HepG2 (cell line): ENCODE results near the gene HMG20B. TPM values are rescaled to one million over a fixed set of nuclear protein-coding genes. Genes with fewer than 3 reads are reported as not detected.

Experiments
- ATF7 ChIP-seq, 2 experiments: fragments of 450-650 bp in 1 of 2; sonication (generic) in 1 of 2; formaldehyde crosslinking in 1 of 2; IDR thresholded peaks; 2 replicates each; pipeline versions ENCODE4 v1.4.0 to v1.6.1; 2016 to 2020; ENCODE audit warnings: antibody characterized with exemption in 1 of 2, mild to moderate bottlenecking in 1 of 2, missing genetic modification reagents in 1 of 2
- IKZF1 ChIP-seq: fragments of 450-650 bp; IDR thresholded peaks from 2 replicates; pipeline ENCODE4 v1.7.1; 2016
- JUN ChIP-seq: sonication (generic); formaldehyde crosslinking; IDR thresholded peaks from 2 replicates; pipeline ENCODE4 v1.4.0; 2020; ENCODE audit warnings: mild to moderate bottlenecking, missing genetic modification reagents
- KLF6 ChIP-seq: IDR thresholded peaks from 2 replicates; pipeline ENCODE4 v1.8.0; 2016; ENCODE audit warnings: missing biosample characterization, missing genetic modification reagents
- NONO ChIP-seq, 2 experiments: fragments of 450-650 bp in 1 of 2; sonication (generic) in 1 of 2; formaldehyde crosslinking in 1 of 2; IDR thresholded peaks in 1 of 2; conservative IDR thresholded peaks in 1 of 2; 2 replicates each; pipeline versions ENCODE4 v1.6.1 to v1.8.0; 2017 to 2022; ENCODE audit warnings: mild to moderate bottlenecking in 1 of 2, missing genetic modification reagents in 1 of 2, moderate library complexity in 1 of 2
- STAT5B ChIP-seq: sonication (generic); formaldehyde crosslinking; IDR thresholded peaks from 2 replicates; pipeline ENCODE4 v1.4.0; 2020; ENCODE audit warnings: missing genetic modification reagents
- ZBTB42 ChIP-seq: sonication (generic); formaldehyde crosslinking; IDR thresholded peaks from 2 replicates; pipeline ENCODE4 v1.5.0; 2020; ENCODE audit warnings: mild to moderate bottlenecking, missing genetic modification reagents
- ZNF7 ChIP-seq: IDR thresholded peaks from 2 replicates; pipeline ENCODE4 v1.6.1; 2016; ENCODE audit warnings: missing biosample characterization, missing genetic modification reagents
- polyA plus RNA-seq, 8 experiments: library from polyadenylated mRNA; depleted of rRNA in 3 of 8; stranded (reverse) in 7 of 8; unstranded in 1 of 8; fragments of >200 nt; fragmentation: Illumina TruSeq in 4 of 8; extraction: Trizol in 4 of 8; gene quantifications; 2 replicates each; pipeline versions ENCODE4 v1.2.1 to v1.2.3, GENCODE V29; 2011 to 2016; ENCODE audit warnings: low read depth in 4 of 8, missing spikeins in 1 of 8, mixed read lengths in 1 of 8; ENCODE audit not compliant: insufficient read depth in 1 of 8
- total RNA-seq, 5 experiments: library from RNA; depleted of rRNA; stranded (reverse); fragments of >200 nt; fragmentation: Illumina TruSeq; extraction: Trizol; gene quantifications; 2 replicates each; pipeline ENCODE4 v1.2.3, GENCODE V29; 2016; ENCODE audit warnings: low read depth in 1 of 5
- TF ChIP-seq, protein P1 (sequence below): sonication (generic); formaldehyde crosslinking; IDR thresholded peaks from 2 replicates; pipeline ENCODE4 v1.4.0; 2020; ENCODE audit warnings: mild to moderate bottlenecking, missing genetic modification reagents
- TF ChIP-seq, protein P2 (sequence below): sonication (generic); formaldehyde crosslinking; IDR thresholded peaks from 2 replicates; pipeline ENCODE4 v1.5.1; 2020; ENCODE audit warnings: mild to moderate bottlenecking, moderate library complexity, missing genetic modification reagents

HMG20B gene
- total and polyA plus RNA-seq, 2 of the 13 experiments (the other 11 are each of a cell fraction or from before 2014, with no cell fraction given): 23.9 to 29.2 TPM

DNA sequence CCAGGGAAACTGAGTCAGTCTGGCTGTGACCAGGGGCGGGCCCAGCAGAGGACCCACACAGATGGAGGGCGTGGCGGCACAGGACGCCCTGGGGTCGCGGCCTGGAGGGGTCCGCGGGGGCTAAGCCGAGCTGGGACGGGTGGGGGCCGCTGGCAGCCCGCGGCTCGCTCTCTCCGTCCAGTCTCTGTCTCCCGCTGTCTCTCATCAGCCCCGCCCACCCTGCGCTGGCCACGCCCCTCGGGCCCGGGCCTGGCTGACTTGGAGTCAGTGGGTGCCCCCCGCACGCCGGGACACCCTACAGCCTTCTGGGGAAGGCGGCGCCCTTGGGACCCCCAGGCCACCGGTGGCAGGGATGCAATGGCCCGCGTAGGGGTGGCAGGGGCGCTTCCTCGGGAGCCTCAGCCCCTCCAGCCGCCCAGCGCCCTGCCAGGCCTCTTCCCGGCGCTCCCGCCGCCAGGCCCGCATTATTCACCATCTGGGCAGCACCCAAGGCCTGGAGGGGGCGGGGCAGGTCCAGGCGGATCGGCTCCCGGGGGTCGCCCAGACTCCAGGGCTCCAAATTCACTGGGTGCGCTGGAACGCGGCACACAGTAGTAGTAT is 34.0 kb downstream of the HMG20B start, which contains the start of gene TBXA2R (continued):
- TF ChIP-seq, protein P1, sequence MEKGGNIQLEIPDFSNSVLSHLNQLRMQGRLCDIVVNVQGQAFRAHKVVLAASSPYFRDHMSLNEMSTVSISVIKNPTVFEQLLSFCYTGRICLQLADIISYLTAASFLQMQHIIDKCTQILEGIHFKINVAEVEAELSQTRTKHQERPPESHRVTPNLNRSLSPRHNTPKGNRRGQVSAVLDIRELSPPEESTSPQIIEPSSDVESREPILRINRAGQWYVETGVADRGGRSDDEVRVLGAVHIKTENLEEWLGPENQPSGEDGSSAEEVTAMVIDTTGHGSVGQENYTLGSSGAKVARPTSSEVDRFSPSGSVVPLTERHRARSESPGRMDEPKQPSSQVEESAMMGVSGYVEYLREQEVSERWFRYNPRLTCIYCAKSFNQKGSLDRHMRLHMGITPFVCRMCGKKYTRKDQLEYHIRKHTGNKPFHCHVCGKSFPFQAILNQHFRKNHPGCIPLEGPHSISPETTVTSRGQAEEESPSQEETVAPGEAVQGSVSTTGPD (CRISPR knock-in tag): no peak
- TF ChIP-seq IKZF1 (no peak), JUN (no peak), KLF6 (CRISPR knock-in tag) (no peak), ATF7 (IDR thresholded peaks at IDR 0.05) (no peak), ATF7 (CRISPR knock-in tag; IDR thresholded peaks at IDR 0.05) (no peak), STAT5B (no peak), ZBTB42 (CRISPR knock-in tag) (no peak), NONO (IDR thresholded peaks at IDR 0.05) (no peak), NONO (CRISPR knock-in tag; conservative IDR thresholded peaks at IDR 0.05) (no peak), ZNF7 (CRISPR knock-in tag) (no peak)
- TF ChIP-seq, protein P2, sequence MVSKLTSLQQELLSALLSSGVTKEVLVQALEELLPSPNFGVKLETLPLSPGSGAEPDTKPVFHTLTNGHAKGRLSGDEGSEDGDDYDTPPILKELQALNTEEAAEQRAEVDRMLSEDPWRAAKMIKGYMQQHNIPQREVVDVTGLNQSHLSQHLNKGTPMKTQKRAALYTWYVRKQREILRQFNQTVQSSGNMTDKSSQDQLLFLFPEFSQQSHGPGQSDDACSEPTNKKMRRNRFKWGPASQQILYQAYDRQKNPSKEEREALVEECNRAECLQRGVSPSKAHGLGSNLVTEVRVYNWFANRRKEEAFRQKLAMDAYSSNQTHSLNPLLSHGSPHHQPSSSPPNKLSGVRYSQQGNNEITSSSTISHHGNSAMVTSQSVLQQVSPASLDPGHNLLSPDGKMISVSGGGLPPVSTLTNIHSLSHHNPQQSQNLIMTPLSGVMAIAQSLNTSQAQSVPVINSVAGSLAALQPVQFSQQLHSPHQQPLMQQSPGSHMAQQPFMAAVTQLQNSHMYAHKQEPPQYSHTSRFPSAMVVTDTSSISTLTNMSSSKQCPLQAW (CRISPR knock-in tag): no peak
